CD14-positive monocyte (primary cell): ENCODE measurements around the gene KRT23. TPM values are rescaled to one million over a fixed set of nuclear protein-coding genes. Genes with fewer than 3 reads are reported as not detected.

ENCODE experiments used
- DNase-seq, 3 donors: peaks; one replicate each; pipeline ENCODE4 v3.0.0-alpha.2; 2011 to 2022
- H2AFZ ChIP-seq: 2 replicates; pipeline ENCODE4 v1.6.0; 2012; ENCODE audit warnings: mild to moderate bottlenecking, low read depth, low read length, inconsistent platforms; ENCODE audit not compliant: insufficient read depth, poor library complexity, severe bottlenecking
- H3K27ac ChIP-seq, 2 donors: 1 replicate in 1 of 2; 2 replicates in 1 of 2; pipeline ENCODE4 v1.5.1; 2012 to 2013; ENCODE audit warnings: low read length in 2 of 2, control low read depth in 1 of 2, inconsistent platforms in 1 of 2, low read depth in 1 of 2, mild to moderate bottlenecking in 1 of 2
- H3K27me3 ChIP-seq, 2 donors: one replicate each; pipeline versions ENCODE4 v1.6.0 to v1.6.1; 2011 to 2013; ENCODE audit warnings: low read length in 2 of 2; ENCODE audit not compliant: control insufficient read depth in 2 of 2, insufficient read depth in 2 of 2
- H3K36me3 ChIP-seq, 2 donors: replicated peaks in 1 of 2; 1 replicate in 1 of 2; 2 replicates in 1 of 2; pipeline versions ENCODE4 v1.5.1 to v1.6.1; 2012 to 2013; ENCODE audit warnings: low read length in 2 of 2, control low read depth in 1 of 2, inconsistent platforms in 1 of 2, mild to moderate bottlenecking in 1 of 2; ENCODE audit not compliant: insufficient read depth in 2 of 2, control insufficient read depth in 1 of 2
- H3K4me1 ChIP-seq, 2 donors: 1 replicate in 1 of 2; 2 replicates in 1 of 2; pipeline versions ENCODE4 v1.5.1 to v1.6.1; 2012 to 2013; ENCODE audit warnings: low read length in 2 of 2, control low read depth in 1 of 2, inconsistent platforms in 1 of 2, mild to moderate bottlenecking in 1 of 2, moderate library complexity in 1 of 2; ENCODE audit not compliant: insufficient read depth in 2 of 2, control insufficient read depth in 1 of 2
- H3K4me2 ChIP-seq: replicated peaks from 2 replicates; pipeline ENCODE3; 2012; ENCODE audit warnings: low read length, moderate library complexity, mild to moderate bottlenecking; ENCODE audit not compliant: poor library complexity, severe bottlenecking; ENCODE audit errors: extremely low read depth
- H3K4me3 ChIP-seq, 3 experiments: fragments of 200-600 bp in 1 of 3; sonication (generic) in 1 of 3; replicated peaks in 1 of 3; 1 replicate in 2 of 3; 2 replicates in 1 of 3; pipeline ENCODE4 v1.5.1; 2011 to 2013; ENCODE audit warnings: low read length in 3 of 3, mild to moderate bottlenecking in 3 of 3, control low read depth in 2 of 3, low read depth in 2 of 3, inconsistent platforms in 1 of 3, moderate library complexity in 1 of 3
- H3K79me2 ChIP-seq: 2 replicates; pipeline ENCODE4 v1.6.0; 2012; ENCODE audit warnings: mild to moderate bottlenecking, control low read depth, inconsistent platforms, low read length, moderate library complexity; ENCODE audit not compliant: insufficient read depth
- H3K9ac ChIP-seq: 2 replicates; pipeline ENCODE4 v1.6.0; 2017; ENCODE audit warnings: low read length, mild to moderate bottlenecking; ENCODE audit not compliant: insufficient read depth, poor library complexity, severe bottlenecking
- H3K9me3 ChIP-seq, 2 donors: replicated peaks in 1 of 2; 1 replicate in 1 of 2; 2 replicates in 1 of 2; pipeline versions ENCODE4 v1.5.1 to v1.6.1; 2012 to 2013; ENCODE audit warnings: low read length in 2 of 2, control low read depth in 1 of 2; ENCODE audit not compliant: control insufficient read depth in 1 of 2, insufficient read depth in 1 of 2
- H4K20me1 ChIP-seq: 2 replicates; pipeline ENCODE4 v1.6.0; 2012; ENCODE audit warnings: mild to moderate bottlenecking, low read length, control low read depth, moderate library complexity; ENCODE audit not compliant: insufficient read depth
- H3K27ac Mint-ChIP-seq, 7 donors: one replicate each; pipeline ENCODE4 v1.8.0; 2020; ENCODE audit warnings: mild to moderate bottlenecking in 7 of 7, mixed read lengths in 7 of 7, moderate library complexity in 6 of 7, inconsistent platforms in 2 of 7
- H3K27me3 Mint-ChIP-seq, 3 donors: one replicate each; pipeline ENCODE4 v1.8.0; 2021 to 2022; ENCODE audit warnings: low read depth in 3 of 3, mild to moderate bottlenecking in 3 of 3, mixed read lengths in 3 of 3, moderate library complexity in 3 of 3, inconsistent platforms in 1 of 3
- H3K36me3 Mint-ChIP-seq, 2 donors: one replicate each; pipeline ENCODE4 v1.8.0; 2020; ENCODE audit warnings: mixed read lengths in 2 of 2, inconsistent platforms in 1 of 2, mild to moderate bottlenecking in 1 of 2
- H3K4me1 Mint-ChIP-seq: one replicate; pipeline ENCODE4 v1.8.0; 2020; ENCODE audit warnings: mild to moderate bottlenecking, mixed read lengths
- H3K4me3 Mint-ChIP-seq, 2 donors: one replicate each; pipeline ENCODE4 v1.8.0; 2020; ENCODE audit warnings: mild to moderate bottlenecking in 2 of 2, mixed read lengths in 2 of 2, moderate library complexity in 1 of 2
- H3K9me3 Mint-ChIP-seq, 7 donors: one replicate each; pipeline ENCODE4 v1.8.0; 2020 to 2022; ENCODE audit warnings: mixed read lengths in 7 of 7, mild to moderate bottlenecking in 6 of 7, moderate library complexity in 6 of 7, inconsistent platforms in 2 of 7
- CTCF ChIP-seq: fragments of 200-600 bp; IDR thresholded peaks from one replicate; pipeline ENCODE4 v1.8.0; 2022; ENCODE audit warnings: antibody characterized with exemption, mild to moderate bottlenecking
- WGBS: methylation state at CpG from one replicate; pipeline ENCODE4 v1.1.5; 2013; ENCODE audit warnings: missing lambda C conversion rate; ENCODE audit not compliant: insufficient coverage; 5-methylcytosine and 5-hydroxymethylcytosine counted together
- intact Hi-C, 2 donors: fragments of 100-400 bp; cut with micrococcal nuclease; formaldehyde crosslinking; loops; one replicate each; pipeline versions ENCODE4 v1.15.0 to v1.15.1; 2023
- polyA plus RNA-seq, 3 donors: library from polyadenylated mRNA; depleted of rRNA in 1 of 3; unstranded in 2 of 3; stranded (reverse) in 1 of 3; fragments of 300-500 nt in 2 of 3; fragments of >200 nt in 1 of 3; fragmentation: Illumina TruSeq in 2 of 3; gene quantifications; 1 replicate in 2 of 3; 2 replicates in 1 of 3; pipeline ENCODE4 v1.2.3, GENCODE V29; 2012 to 2021

KRT23 gene
- polyA plus RNA-seq, 3 donors = 1.7 to 7.6 (median 3.6) TPM

GRCh38 chr17:40932608-40933007, 4.8 kb downstream of the KRT23 start:
- no peak for DNase-seq
- no peak for TF ChIP-seq CTCF
- Mint-ChIP-seq H3K27ac (no peak overlapping the region), H3K36me3 (no peaks in the 10 kb centered on the region), H3K9me3 (peaks cover 0 to 2% (median 0%) of the 10 kb centered on the region in 7 donors), H3K4me1 (peaks cover 11% of the 10 kb centered on the region), H3K27me3 (peaks cover 5 to 12% (median 8%) of the 10 kb centered on the region in 3 donors), H3K4me3 (no peak overlapping the region)
- H3K4me1 ChIP-seq = peaks cover 13 to 17% of the 10 kb centered on the region in 2 donors
- H3K27me3 ChIP-seq = peaks cover 7 to 12% of the 10 kb centered on the region in 2 donors
- WGBS = no CpG with 5 or more reads among the region's 2 CpGs
- H3K4me3 ChIP-seq = no peak overlapping the region
- H3K9me3 ChIP-seq = no peaks in the 10 kb centered on the region
- H3K9ac ChIP-seq = no peak overlapping the region
- H3K79me2 ChIP-seq = no peaks in the 10 kb centered on the region
- intact Hi-C loops = no loop called here
- no peaks in the 10 kb centered on the region for H4K20me1 ChIP-seq
- no peak overlapping the region for H3K27ac ChIP-seq
- H3K4me2 ChIP-seq = no peak overlapping the region
- no peaks in the 10 kb centered on the region for H3K36me3 ChIP-seq
- no peak overlapping the region for H2AFZ ChIP-seq

GRCh38 chr17:40931311-40931710, 6.1 kb downstream of the KRT23 start:
- H2AFZ ChIP-seq = no peak overlapping the region
- TF ChIP-seq CTCF = no peak
- H3K4me3 ChIP-seq = no peak overlapping the region
- Mint-ChIP-seq H3K27ac (peak overlapping the region in 1 of 7 donors; percentile 45), H3K4me3 (no peak overlapping the region), H3K9me3 (peaks cover 0 to 4% (median 0%) of the 10 kb centered on the region in 7 donors), H3K4me1 (peaks cover 5% of the 10 kb centered on the region), H3K36me3 (no peaks in the 10 kb centered on the region), H3K27me3 (peaks cover 11 to 16% (median 14%) of the 10 kb centered on the region in 3 donors)
- H3K36me3 ChIP-seq = no peaks in the 10 kb centered on the region
- H3K4me2 ChIP-seq = no peak overlapping the region
- 90% methylated on average over 1 of the region's 3 CpGs for WGBS
- no peak overlapping the region for H3K9ac ChIP-seq
- H4K20me1 ChIP-seq = no peaks in the 10 kb centered on the region
- DNase-seq = no peak
- H3K4me1 ChIP-seq = peaks cover 5 to 6% of the 10 kb centered on the region in 2 donors
- peaks cover 7 to 12% of the 10 kb centered on the region in 2 donors for H3K27me3 ChIP-seq
- no peak overlapping the region for H3K27ac ChIP-seq
- intact Hi-C loops = no loop called here
- no peaks in the 10 kb centered on the region for H3K9me3 ChIP-seq
- H3K79me2 ChIP-seq = no peaks in the 10 kb centered on the region
